Fibroblast of upper back skin (primary cell): Measurements from ENCODE around the gene BEST1.
A peak's percentile ranks its signal among the peaks of the same experiment; 100 is the strongest.
"Not testable (repeated sequence)": the region's sequence is repeated elsewhere in the genome, so short reads cannot be mapped to it uniquely, and the experiment has no call there.

Experiments
- DNase-seq: peaks from one replicate; pipeline ENCODE4 v3.0.0-alpha.2; 2013

BEST1 gene

DNA sequence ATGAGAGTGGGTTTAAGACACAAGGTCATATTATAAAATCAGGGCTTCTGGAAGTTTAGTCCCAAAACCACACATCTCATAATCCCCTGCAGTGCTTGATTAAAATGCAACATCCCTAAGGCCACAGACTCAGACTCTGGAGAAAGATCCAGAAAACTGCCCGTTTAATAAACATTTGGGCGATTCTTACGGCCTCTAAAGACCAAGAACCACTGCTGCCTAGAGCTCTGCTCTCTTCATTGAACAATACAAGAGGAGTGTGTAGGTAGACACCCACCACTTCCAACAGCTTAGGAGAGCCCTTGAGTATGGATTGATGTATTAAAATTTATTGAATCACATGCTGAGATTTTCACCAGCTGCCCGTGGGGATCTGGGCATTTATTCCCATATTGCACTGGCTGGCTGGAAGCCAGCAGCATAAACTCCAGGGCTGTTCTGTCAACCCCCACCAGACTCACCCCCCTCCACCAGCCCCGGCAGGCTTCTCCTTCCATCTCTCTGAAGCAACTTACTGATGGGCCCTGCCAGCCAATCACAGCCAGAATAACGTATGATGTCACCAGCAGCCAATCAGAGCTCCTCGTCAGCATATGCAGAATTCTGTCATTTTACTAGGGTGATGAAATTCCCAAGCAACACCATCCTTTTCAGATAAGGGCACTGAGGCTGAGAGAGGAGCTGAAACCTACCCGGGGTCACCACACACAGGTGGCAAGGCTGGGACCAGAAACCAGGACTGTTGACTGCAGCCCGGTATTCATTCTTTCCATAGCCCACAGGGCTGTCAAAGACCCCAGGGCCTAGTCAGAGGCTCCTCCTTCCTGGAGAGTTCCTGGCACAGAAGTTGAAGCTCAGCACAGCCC lies 749 bp upstream of the BEST1 start:
- peak; percentile 99 for DNase-seq

DNA sequence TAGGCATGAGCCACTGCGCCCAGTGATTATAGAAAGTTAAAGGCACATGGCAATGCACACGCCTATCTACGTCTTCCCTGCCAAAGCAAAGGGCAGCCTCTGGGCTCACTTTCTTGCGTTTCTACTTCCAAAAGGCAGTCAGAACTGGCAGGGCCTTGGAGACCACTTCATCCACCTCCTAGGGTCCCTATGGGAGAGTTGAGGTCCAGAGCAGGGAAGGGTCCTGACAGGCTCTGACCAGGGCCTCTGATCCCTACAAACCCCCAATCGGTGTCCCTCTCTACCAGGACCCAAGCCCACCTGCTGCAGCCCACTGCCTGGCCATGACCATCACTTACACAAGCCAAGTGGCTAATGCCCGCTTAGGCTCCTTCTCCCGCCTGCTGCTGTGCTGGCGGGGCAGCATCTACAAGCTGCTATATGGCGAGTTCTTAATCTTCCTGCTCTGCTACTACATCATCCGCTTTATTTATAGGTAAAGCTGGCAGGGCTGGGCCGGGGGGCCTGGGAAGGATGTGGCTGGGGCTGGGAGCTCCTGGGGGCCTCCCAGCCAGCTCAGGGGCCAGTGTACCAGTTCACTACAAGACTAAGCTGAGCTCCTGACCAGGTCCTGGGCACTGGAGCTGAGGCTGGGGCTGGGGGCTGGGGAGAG lies 1.5 kb downstream of the BEST1 start:
- no peak for DNase-seq

DNA sequence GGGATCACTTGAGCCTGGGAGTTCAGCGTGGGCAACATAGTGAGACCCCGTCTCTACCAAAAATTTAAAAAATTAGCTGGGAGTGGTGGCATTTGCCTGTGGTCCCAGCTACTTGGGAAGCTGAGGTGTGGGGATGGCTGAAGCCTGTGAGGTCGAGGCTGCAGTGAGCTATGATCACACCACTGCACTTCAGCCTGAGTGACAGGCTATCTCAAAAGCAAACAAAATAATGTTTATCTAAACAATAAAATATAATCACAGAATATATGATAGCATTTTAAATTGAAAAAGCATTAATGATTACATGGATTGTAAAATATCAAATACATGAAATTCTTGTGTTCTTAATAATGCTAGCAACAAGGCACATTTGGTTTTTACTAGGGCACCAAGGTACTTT lies 2.7 kb downstream of the BEST1 start:
- DNase-seq = no peak

DNA sequence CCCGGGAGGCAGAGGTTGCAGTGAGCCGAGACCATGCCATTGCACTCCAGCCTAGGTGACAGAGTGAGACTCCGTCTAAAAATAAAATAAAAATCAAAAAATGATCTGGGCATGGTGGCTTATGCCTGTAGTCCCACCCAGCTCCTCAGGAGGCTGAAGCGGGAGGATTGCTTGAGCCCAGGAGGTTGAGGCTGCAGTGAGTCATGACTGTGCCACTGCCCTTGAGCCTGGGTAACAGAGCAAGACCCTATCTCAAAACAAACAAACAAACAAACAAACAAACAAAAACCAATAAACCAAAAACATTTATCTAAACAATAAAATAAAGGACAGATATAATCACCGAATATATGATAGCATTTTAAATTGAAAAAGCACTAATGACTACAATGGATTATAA lies 3.5 kb downstream of the BEST1 start:
- DNase-seq = not testable (repeated sequence)

DNA sequence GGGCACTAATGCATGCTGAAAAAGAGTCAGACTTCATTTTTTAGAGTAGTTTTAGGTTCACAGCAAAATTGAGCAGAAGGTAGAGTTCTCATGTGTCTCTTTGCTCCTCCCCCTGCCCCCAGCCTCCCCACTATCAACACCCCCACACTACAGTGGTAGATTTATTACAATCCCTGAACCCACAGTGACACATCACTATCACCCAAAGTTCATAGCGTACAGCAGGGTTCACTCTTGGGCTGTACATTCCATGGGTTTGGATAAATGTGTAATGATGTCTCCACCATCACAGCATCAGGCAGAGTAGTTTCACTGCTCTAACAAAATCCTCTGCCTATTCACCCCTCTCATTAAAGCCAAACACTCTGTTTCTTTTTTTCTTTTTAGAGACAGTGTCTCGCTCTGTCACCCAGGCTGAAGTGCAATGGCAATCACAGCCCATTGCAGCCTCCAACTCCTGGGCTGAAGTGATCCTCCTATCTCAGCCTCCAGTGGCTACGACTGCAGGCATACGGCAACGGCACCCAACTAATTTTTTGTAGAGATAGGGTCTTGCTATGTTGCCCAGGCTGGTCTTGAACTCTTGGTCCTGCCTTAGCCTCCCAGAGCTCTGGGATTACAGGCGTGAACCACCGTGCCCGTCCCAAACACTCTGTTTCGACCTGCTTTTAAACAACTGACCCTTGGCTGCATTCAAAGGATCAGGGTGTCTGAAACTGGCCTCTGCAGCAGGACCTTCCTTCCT lies 4.1 kb downstream of the BEST1 start:
- peak; percentile 72 for DNase-seq

DNA sequence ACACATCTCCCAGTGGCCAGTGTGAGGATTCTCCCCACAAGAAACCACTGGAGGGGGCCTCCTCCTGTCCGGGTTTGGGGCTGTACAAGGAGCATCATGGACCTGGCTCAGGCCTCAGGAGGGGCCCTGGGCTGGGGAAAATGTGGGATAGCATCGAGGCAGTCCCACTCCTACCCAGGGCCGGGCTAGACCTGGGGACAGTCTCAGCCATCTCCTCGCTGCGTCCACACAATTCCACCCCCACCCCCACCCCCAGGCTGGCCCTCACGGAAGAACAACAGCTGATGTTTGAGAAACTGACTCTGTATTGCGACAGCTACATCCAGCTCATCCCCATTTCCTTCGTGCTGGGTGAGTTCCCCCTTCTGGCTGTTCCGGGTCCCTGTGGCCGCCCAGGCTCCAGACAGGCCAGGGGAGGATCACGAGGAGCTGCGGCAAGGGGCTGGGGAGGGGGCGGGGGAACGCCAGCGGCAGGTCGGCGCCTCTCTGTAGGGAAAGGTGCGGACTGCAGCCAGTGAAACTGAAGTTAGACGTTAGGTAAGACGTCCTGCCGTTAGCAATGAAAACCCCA lies 4.8 kb downstream of the BEST1 start:
- peak; percentile 86 for DNase-seq

DNA sequence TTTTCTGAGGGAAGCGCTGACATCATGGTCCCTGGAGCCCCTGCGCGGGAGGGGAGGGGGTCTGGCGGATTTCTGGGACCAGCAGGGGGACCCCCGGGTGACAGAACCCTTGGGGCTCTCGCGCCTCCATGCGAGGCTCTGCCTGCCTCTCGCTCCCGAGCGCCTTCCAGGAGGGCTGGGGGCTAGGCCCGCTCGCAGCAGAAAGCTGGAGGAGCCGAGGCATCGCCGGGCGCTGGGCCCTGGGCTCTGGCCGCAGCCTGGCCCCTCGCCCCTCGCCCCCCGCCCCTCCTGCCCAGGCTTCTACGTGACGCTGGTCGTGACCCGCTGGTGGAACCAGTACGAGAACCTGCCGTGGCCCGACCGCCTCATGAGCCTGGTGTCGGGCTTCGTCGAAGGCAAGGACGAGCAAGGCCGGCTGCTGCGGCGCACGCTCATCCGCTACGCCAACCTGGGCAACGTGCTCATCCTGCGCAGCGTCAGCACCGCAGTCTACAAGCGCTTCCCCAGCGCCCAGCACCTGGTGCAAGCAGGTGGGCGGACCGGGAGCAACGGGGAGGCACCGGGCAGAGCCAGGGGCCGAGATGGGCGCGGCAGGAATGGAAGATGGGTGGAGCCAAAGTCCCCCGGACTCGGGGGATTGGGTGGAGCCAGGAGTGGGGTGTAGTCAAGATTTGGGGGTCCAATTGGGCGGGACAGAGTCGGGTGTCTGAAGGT lies 5.4 kb downstream of the BEST1 start:
- no peak for DNase-seq

DNA sequence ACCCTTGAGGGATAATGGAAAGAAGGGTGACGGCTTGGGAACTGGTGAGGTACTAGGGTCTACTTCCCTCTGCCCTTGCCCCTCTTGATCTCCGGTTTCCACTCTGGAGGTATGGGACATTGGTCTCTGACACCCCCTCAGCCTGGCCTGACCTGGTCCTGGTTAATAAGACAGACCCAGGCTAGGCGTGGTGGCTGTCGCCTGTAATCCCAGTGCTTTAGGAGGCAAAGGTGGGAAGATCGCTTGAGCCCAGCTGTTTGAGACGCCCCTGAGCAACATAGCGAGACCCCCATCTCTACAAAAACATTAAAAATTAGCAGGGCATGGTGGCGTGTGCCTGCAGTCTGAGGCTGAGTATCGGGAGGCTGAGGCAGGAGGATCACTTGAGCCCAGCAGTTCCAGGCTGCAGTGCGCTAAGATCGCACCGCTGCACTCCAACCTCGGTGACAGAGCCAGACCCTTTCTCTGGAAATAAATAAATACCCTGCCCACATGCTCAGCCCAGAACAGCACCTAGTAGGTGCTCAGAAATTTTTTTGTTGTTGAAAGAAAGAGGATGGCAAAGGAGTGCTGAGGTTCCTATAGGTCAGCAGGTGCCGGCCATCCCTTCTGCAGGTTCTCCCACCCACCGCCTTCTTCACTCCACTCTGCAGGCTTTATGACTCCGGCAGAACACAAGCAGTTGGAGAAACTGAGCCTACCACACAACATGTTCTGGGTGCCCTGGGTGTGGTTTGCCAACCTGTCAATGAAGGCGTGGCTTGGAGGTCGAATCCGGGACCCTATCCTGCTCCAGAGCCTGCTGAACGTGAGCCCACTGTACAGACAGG lies 6.3 kb downstream of the BEST1 start:
- DNase-seq = no peak

DNA sequence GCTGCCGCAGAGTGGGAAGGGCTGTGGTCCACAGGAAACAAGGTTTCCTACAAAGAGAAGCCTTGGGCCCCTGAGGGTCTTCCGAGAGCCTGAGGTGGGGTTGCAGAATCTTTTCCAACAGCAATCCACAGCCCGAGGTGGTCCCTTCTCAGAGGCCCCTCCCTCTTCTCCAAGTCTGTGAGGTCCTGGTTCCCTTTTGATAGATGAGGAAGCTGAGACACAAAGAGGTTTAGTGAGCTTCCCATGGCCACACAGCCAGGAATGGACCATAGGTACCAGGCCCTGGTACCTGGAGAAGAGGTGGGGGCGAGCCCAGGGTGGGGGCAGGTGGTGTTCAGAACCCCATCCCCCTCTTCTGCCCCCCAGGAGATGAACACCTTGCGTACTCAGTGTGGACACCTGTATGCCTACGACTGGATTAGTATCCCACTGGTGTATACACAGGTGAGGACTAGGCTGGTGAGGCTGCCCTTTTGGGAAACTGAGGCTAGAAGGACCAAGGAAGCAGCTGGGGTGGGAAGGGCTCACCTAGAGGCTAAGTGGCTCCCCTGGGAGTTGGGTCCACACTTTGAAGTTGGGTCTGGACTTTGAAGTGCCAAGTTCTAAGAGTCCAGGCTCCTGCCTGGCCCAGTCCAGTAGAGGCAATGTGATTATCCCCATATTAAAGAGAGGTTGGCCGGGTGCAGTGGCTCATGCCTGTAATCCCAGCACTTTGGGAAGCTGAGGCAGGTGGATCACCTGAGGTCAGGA lies 7.0 kb downstream of the BEST1 start:
- no peak for DNase-seq

DNA sequence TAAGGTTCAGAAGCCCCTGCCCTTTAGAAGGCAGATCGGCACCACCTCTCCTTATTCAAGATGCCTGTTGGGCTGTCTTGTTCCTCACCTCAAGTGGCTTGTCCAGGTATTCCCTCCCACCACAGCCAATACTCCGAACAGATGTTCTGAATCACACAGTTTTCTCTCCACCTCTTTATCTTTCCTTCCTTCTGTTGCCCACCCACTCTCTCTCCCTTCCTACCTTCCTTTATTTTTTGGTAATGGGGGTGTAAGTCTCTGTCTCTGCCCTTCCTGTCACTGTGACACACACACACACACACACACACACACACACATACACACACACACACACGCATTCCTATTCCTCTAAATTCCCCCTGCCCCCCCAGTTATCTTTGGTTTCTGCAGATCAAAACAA lies 8.4 kb downstream of the BEST1 start:
- DNase-seq = no peak

DNA sequence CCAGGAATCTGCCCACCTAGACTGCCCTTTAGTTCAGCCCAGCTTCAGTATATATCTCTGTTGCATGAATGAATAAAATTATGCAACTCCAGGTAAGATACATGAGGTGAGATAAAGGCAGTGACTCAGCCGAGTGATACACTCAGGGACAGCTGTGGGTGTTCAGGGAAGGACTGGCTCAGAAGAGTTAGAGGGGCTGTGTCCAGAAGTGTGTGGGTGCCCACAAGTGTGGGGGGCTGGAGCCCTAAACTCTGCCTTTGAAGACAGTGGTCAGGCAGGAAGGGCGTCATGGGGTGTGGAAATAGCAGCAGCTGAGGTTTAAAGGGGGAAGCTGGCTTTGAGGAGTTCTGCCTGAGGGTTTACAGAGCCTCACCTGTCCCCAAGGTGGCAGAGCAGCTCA lies 9.0 kb downstream of the BEST1 start:
- no peak for DNase-seq

DNA sequence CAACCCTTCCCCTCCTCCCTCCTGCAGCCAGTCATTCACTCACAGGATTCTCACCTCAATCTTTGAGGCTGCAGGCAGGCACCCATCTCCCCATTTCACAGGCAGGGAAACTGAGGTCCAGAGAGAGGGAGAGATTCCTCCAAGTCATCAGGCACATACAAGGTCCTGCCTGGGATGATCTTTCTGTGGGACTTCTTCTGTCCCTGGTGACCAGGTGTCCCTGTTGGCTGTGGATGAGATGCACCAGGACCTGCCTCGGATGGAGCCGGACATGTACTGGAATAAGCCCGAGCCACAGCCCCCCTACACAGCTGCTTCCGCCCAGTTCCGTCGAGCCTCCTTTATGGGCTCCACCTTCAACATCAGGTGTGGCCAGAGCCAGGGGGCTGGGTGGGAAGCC lies 9.5 kb downstream of the BEST1 start:
- no peak for DNase-seq

DNA sequence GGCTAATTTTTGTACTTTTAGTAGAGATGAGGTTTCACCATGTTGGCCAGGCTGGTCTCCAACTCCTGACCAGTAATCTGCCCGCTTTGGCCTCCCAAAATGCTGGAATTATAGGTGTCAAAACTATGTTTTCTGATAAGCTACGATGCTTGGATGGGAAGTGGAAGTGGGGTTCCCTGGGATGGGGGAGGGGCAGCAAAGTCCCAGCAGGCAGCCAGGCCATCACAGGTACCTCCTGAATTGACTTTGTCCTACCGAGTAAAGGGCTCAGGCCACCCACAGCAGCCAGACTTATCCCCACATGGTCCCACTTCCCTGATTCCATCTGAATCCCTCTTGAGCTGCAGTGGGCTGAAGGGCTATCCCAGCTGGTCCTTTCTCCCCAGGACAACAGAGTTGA lies 10.4 kb downstream of the BEST1 start:
- no peak for DNase-seq

DNA sequence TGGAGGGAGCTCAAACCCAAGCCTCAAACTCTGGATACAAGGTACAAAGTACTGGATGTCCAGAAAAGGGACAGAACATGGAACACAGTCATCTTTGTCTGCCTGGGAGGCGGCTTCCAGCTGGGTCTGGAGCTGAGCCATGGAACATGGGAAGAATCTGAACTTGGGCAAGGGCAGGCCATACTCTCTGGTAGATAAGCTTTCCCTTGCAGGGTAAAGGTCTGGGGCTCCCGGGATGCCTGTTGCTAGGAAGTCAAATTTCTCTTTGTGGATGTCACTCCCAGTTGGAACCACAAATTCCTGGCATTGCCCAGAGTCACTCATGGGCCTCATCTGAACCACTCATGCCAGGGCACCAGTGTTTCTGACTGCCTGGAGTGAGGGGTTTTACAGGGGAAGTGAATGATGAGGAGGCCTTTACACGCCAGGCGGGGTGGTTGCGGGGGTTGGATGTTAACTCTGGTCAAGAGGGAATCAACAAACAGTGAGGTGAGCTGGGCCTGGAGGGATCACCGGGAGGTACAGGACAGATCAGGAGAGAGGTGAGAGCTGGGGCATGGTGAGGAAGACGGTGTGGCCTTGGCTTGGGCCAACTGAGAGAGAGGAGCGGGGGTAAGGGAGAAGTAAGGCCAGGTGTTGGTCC lies 11.5 kb downstream of the BEST1 start:
- DNase-seq = peak; percentile 37

DNA sequence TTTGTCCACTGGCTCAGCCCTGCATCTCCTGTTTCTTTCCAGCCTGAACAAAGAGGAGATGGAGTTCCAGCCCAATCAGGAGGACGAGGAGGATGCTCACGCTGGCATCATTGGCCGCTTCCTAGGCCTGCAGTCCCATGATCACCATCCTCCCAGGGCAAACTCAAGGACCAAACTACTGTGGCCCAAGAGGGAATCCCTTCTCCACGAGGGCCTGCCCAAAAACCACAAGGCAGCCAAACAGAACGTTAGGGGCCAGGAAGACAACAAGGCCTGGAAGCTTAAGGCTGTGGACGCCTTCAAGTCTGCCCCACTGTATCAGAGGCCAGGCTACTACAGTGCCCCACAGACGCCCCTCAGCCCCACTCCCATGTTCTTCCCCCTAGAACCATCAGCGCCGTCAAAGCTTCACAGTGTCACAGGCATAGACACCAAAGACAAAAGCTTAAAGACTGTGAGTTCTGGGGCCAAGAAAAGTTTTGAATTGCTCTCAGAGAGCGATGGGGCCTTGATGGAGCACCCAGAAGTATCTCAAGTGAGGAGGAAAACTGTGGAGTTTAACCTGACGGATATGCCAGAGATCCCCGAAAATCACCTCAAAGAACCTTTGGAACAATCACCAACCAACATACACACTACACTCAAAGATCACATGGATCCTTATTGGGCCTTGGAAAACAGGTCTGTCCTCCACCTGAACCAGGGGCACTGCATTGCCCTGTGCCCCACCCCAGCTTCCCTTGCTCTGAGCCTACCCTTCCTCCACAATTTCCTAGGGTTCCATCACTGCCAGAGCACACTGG lies 12.3 kb downstream of the BEST1 start:
- no peak for DNase-seq

DNA sequence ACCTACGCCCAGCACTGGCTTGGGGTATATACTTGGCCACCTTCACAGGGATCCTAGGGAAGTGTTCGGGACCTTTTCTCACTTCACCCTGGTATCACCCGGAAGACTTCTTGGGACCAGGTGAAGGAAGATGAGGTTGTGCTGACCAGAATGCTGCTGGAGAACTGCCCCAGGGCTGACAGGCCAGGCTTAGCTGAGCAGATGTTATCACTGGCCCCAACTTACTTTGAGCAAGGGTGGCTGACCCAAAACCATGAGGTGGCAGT lies 12.8 kb downstream of the BEST1 start:
- no peak for DNase-seq

DNA sequence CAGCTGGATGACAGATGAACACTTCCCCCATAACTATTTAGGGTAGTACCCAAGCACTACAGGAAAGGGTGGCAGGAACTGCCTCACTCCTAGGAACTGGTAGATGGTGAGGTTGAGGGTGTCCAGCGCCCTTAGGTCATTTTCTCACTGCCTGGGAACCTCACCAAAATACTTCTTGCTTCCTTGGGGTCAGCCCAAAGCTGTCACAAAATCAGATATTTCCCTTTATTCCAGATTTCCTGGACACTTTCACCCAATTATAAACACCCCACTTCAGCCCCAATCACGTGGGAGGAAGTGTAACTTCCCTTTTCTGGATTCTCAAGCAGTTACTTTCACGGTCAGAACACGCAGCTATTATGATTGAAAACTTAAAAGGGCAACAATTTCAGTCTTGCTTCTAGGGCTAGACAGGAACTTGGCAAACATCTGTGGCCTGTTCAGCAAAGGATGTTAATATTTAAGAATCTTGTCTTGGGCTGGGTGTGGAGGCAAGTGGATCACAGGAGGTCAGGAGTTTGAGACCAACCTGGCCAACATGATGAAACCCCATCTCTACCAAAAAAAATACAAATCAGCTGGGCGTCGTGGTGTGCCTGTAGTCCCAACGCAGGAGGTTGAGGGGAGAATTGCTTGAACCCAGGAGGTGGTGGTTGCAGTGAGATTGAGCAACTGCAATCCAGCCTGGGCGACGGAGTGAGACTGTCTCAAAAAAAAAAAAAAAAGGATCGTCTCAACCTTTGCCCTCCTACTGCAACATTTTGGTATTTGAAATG lies 13.3 kb downstream of the BEST1 start:
- DNase-seq = peak; percentile 49

DNA sequence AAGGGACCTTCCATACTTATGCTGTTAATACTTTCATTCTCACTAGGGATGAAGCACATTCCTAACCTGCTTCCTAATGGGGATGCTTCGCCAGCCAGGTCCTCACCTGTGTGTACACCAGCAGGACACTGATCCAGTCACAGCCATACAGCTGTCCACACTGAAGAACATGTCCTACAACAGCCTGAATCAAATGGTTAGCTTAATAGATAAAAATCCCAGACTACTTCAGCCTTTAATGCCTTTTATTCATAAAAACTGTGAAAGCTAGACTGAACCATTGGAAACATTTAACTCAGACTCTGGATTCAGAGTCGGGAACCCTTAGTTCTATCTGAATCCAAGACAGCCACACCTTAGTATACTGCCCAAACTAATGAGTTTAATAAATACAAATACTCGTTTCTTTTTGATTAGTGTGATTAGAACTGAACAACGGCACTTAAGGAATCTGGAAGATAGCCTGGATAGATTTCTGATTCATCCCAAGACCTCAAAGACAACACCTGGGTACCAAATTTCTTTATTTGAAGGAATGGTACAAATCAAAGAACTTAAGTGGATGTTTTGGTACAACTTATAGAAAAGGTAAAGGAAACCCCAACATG lies 14.0 kb downstream of the BEST1 start:
- no peak for DNase-seq
